K562 (cell line): ENCODE measurements around the gene MARS1. TPM values are rescaled to one million over a fixed set of nuclear protein-coding genes. Genes with fewer than 3 reads are reported as not detected.
A peak's percentile ranks its signal among the peaks of the same experiment; 100 is the strongest.

Experiments
- AFF4 ChIP-seq: sonication (generic); formaldehyde crosslinking; IDR thresholded peaks from 2 replicates; pipeline ENCODE4 v1.8.0; 2023; ENCODE audit warnings: mild to moderate bottlenecking, missing genetic modification reagents
- ARID1B ChIP-seq: fragments of 450-650 bp; IDR thresholded peaks from 2 replicates; pipeline ENCODE4 v1.6.1; 2016; ENCODE audit warnings: antibody characterized with exemption, mild to moderate bottlenecking, inconsistent platforms
- CEBPG ChIP-seq, 3 experiments: fragments of 200-800 bp in 1 of 3; sonication (Bioruptor generic) in 1 of 3; sonication (generic) in 1 of 3; formaldehyde crosslinking in 1 of 3; IDR thresholded peaks in 2 of 3; conservative IDR thresholded peaks in 1 of 3; 2 replicates each; pipeline versions ENCODE4 v1.6.1 to v1.8.0; 2016 to 2022; ENCODE audit warnings: missing compliant biosample characterization in 2 of 3, missing genetic modification characterization in 2 of 3, mild to moderate bottlenecking in 1 of 3, missing genetic modification reagents in 1 of 3
- CXXC5 ChIP-seq: fragments of 250-450 bp; sonication (Bioruptor Pico); IDR thresholded peaks from 2 replicates; pipeline ENCODE4 v1.8.0; 2022; ENCODE audit warnings: inconsistent platforms, mild to moderate bottlenecking, moderate library complexity
- ELF2 ChIP-seq: fragments of 250-450 bp; sonication (Bioruptor Pico); IDR thresholded peaks from 2 replicates; pipeline ENCODE4 v1.5.0; 2021; ENCODE audit warnings: mild to moderate bottlenecking
- FOXK2 ChIP-seq, 2 experiments: fragments of 450-650 bp; IDR thresholded peaks in 1 of 2; conservative IDR thresholded peaks in 1 of 2; 2 replicates each; pipeline ENCODE4 v1.6.1; 2016; ENCODE audit warnings: low read depth in 2 of 2, mild to moderate bottlenecking in 1 of 2
- MYNN ChIP-seq, 2 experiments: sonication (generic); formaldehyde crosslinking in 1 of 2; IDR thresholded peaks; 2 replicates each; pipeline versions ENCODE4 v1.5.0 to v1.6.1; 2016 to 2020; ENCODE audit warnings: antibody characterized with exemption in 1 of 2, missing genetic modification reagents in 1 of 2
- NBN ChIP-seq: fragments of 450-650 bp; IDR thresholded peaks from 2 replicates; pipeline ENCODE4 v1.6.1; 2016; ENCODE audit warnings: low read depth, mild to moderate bottlenecking
- NFIC ChIP-seq: fragments of 450-650 bp; IDR thresholded peaks from 2 replicates; pipeline ENCODE4 v1.6.1; 2017; ENCODE audit warnings: mild to moderate bottlenecking, inconsistent platforms
- NR2C2 ChIP-seq, 2 experiments: fragments of 200-800 bp in 1 of 2; sonication (Bioruptor generic) in 1 of 2; sonication (generic) in 1 of 2; formaldehyde crosslinking in 1 of 2; IDR thresholded peaks; 2 replicates each; pipeline versions ENCODE4 v1.6.1 to v1.8.0; 2016 to 2022; ENCODE audit warnings: mild to moderate bottlenecking in 1 of 2, missing compliant biosample characterization in 1 of 2, missing genetic modification characterization in 1 of 2, missing genetic modification reagents in 1 of 2
- PCBP2 ChIP-seq: fragments of 200-400 bp; formaldehyde crosslinking; IDR thresholded peaks from 2 replicates; pipeline ENCODE4 v1.6.1; 2018; ENCODE audit warnings: low read length, low read depth, mild to moderate bottlenecking, moderate library complexity; ENCODE audit not compliant: poor library complexity, severe bottlenecking
- PHB ChIP-seq: fragments of 250-450 bp; sonication (Bioruptor Pico); IDR thresholded peaks from 2 replicates; pipeline ENCODE4 v1.5.0; 2021
- POLR2G ChIP-seq: fragments of 200-400 bp; formaldehyde crosslinking; IDR thresholded peaks from 2 replicates; pipeline ENCODE4 v1.6.1; 2017; ENCODE audit warnings: low read depth, mild to moderate bottlenecking, antibody characterized with exemption, low read length, moderate library complexity
- RBM15 ChIP-seq: fragments of 200-400 bp; formaldehyde crosslinking; IDR thresholded peaks from 2 replicates; pipeline ENCODE4 v1.6.1; 2018; ENCODE audit warnings: mild to moderate bottlenecking, low read length, moderate library complexity; ENCODE audit not compliant: insufficient read depth
- SMAD4 ChIP-seq: fragments of 250-450 bp; sonication (Bioruptor Pico); conservative IDR thresholded peaks from 2 replicates; pipeline ENCODE4 v1.8.0; 2021; ENCODE audit warnings: inconsistent platforms, mild to moderate bottlenecking, moderate library complexity
- ZNF431 ChIP-seq: sonication (generic); formaldehyde crosslinking; IDR thresholded peaks from 2 replicates; pipeline ENCODE4 v1.8.0; 2022; ENCODE audit warnings: mild to moderate bottlenecking, missing genetic modification reagents
- polyA plus RNA-seq, 8 experiments: library from polyadenylated mRNA; depleted of rRNA in 4 of 8; stranded (reverse) in 5 of 8; unstranded in 3 of 8; fragments of >200 nt; fragmentation: Nextera tagmentation in 2 of 8; fragmentation: Illumina TruSeq in 1 of 8; extraction: Ambion mirVana in 2 of 8; extraction: Trizol in 1 of 8; gene quantifications; 2 replicates each; pipeline versions ENCODE4 v1.2.1 to v1.2.3, GENCODE V29; 2011 to 2014; ENCODE audit warnings: inconsistent platforms in 1 of 8, missing spikeins in 1 of 8
- total RNA-seq, 7 experiments: library from RNA; depleted of rRNA in 6 of 7; stranded (reverse); fragments of >200 nt in 6 of 7; fragmentation: Illumina TruSeq in 2 of 7; extraction: Trizol in 2 of 7; gene quantifications; 2 replicates each; pipeline versions ENCODE4 v1.2.1 to v1.2.3, GENCODE V29; 2011 to 2021; ENCODE audit warnings: low replicate concordance in 1 of 7
- TF ChIP-seq, protein P1 (sequence below): IDR thresholded peaks from 2 replicates; pipeline ENCODE4 v1.6.1; 2011; ENCODE audit warnings: borderline replicate concordance, low read depth, mild to moderate bottlenecking, moderate library complexity, low read length; ENCODE audit not compliant: insufficient read depth, poor library complexity, severe bottlenecking

MARS1 gene
- total and polyA plus RNA-seq, 9 of the 15 experiments (the other 6 are each of a cell fraction or from before 2014, with no cell fraction given): 117 to 382 (median 220) TPM

DNA sequence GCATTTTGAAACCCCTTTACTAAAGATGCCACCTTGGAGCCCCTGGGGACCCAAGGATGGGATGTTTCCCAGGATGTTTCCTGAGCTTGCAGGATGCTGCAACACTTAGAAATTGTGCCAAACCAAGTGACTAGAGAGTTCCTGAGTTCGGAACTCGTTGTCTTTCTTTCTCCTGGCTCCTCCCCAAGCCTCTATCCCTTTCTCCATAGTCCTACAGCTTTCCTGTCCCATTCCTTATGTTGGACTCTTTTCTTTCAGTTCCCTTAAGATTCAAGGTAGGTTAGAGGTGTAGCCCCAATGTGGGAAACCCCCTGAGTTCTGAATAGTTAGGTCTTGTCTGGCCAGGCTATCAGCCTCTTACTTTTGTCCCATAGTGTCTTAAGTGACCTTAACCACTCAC is 60.6 kb downstream of the MARS1 start (continued):
- TF ChIP-seq, protein P1, sequence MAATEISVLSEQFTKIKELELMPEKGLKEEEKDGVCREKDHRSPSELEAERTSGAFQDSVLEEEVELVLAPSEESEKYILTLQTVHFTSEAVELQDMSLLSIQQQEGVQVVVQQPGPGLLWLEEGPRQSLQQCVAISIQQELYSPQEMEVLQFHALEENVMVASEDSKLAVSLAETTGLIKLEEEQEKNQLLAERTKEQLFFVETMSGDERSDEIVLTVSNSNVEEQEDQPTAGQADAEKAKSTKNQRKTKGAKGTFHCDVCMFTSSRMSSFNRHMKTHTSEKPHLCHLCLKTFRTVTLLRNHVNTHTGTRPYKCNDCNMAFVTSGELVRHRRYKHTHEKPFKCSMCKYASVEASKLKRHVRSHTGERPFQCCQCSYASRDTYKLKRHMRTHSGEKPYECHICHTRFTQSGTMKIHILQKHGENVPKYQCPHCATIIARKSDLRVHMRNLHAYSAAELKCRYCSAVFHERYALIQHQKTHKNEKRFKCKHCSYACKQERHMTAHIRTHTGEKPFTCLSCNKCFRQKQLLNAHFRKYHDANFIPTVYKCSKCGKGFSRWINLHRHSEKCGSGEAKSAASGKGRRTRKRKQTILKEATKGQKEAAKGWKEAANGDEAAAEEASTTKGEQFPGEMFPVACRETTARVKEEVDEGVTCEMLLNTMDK: no peak
- TF ChIP-seq NBN (no peak), ELF2 (CRISPR knock-in tag) (no peak), FOXK2 (conservative IDR thresholded peaks at IDR 0.05 in 1 of 2, IDR thresholded peaks at IDR 0.05 in 1 of 2; ENCODE audit: low read depth in 2 of 2) (peak in 1 of 2 experiments; percentile 48; a peak in 1 of 4 replicates), CXXC5 (CRISPR knock-in tag) (peak; percentile 26; the same call in 1 of the 2 replicates), PCBP2 (no peak), RBM15 (no peak), NR2C2 (CRISPR knock-in tag; IDR thresholded peaks at IDR 0.05) (no peak), NR2C2 (tag; IDR thresholded peaks at IDR 0.05) (0 out of 2 replicates have a peak, but pooled peaks have one; percentile 30), CEBPG (CRISPR knock-in tag; IDR thresholded peaks at IDR 0.05) (peak; percentile 94), CEBPG (tag; conservative IDR thresholded peaks at IDR 0.05 in 1 of 2, IDR thresholded peaks at IDR 0.05 in 1 of 2) (peak in 1 of 2 experiments; percentile 93; a peak in 3 of 4 replicates), ARID1B (peak; percentile 17; the same call in 1 of the 2 replicates), NFIC (peak; percentile 43), POLR2G (no peak), SMAD4 (CRISPR knock-in tag) (peak; percentile 58; the same call in 1 of the 2 replicates), PHB (CRISPR knock-in tag) (no peak), ZNF431 (CRISPR knock-in tag) (no peak), AFF4 (no peak), MYNN (IDR thresholded peaks at IDR 0.05) (no peak), MYNN (CRISPR knock-in tag; IDR thresholded peaks at IDR 0.05) (no peak)
- TF ChIP-seq, all 486 proteins: peak for 36
